GM23338 (cell line): ENCODE data around the gene AKIRIN1.

Experiments
- CTCF ChIP-seq, 2 experiments: fragments of 200-600 bp in 1 of 2; sonication (generic) in 1 of 2; conservative IDR thresholded peaks; 2 replicates each; pipeline versions ENCODE4 v1.5.1 to v1.6.1; 2016 to 2017; ENCODE audit warnings: antibody characterized with exemption in 2 of 2, low read depth in 2 of 2, mild to moderate bottlenecking in 2 of 2, moderate library complexity in 1 of 2
- POLR2AphosphoS5 ChIP-seq: IDR thresholded peaks from 2 replicates; pipeline ENCODE4 v1.6.1; 2016; ENCODE audit warnings: antibody characterized with exemption, low read depth
- STAT1 ChIP-seq: IDR thresholded peaks from one replicate; pipeline ENCODE4 v1.6.1; 2016; ENCODE audit warnings: antibody characterized with exemption; ENCODE audit not compliant: unreplicated experiment

- TF ChIP-seq STAT1: no peak
- no peak for TF ChIP-seq POLR2AphosphoS5
- no peak for TF ChIP-seq CTCF (conservative IDR thresholded peaks at IDR 0.05; ENCODE audit: low read depth in 2 of 2)
These were observed 57.8 kb downstream of the AKIRIN1 start for GRCh38 chr1:39048745-39049370.
